HG03439 (cell line): Measurements from ENCODE around the gene CDK11A.
"Not testable (repeated sequence)": the region's sequence is repeated elsewhere in the genome, so short reads cannot be mapped to it uniquely, and the experiment has no call there.

Experiments used
- ATAC-seq: cut with Tn5 transposase; IDR thresholded peaks from one replicate; pipeline ENCODE4 v1.9.1; 2021; ENCODE audit warnings: mild to moderate bottlenecking, moderate library complexity; ENCODE audit not compliant: unreplicated experiment

CDK11A gene

GRCh38 chr1:1754051-1754815 lies 30.1 kb upstream of the CDK11A start:
- ATAC-seq: no peak

GRCh38 chr1:1753607-1754005 lies 29.4 kb upstream of the CDK11A start:
- ATAC-seq: no peak

- ATAC-seq: no peak
These were observed 28.8 kb upstream of the CDK11A start for GRCh38 chr1:1752636-1753606.

- ATAC-seq: no peak
These were observed 28.0 kb upstream of the CDK11A start for GRCh38 chr1:1752190-1752589.

- not testable (repeated sequence) for ATAC-seq
These were observed 25.8 kb upstream of the CDK11A start for GRCh38 chr1:1749941-1750340.

- no peak for ATAC-seq
These were observed 24.6 kb upstream of the CDK11A start for GRCh38 chr1:1748686-1749321.

- ATAC-seq: peak; percentile 76
These were observed 22.4 kb upstream of the CDK11A start for GRCh38 chr1:1746566-1746909.

GRCh38 chr1:1745651-1746565 lies 21.8 kb upstream of the CDK11A start:
- ATAC-seq: peak; percentile 65

GRCh38 chr1:1742529-1742928 lies 18.4 kb upstream of the CDK11A start:
- ATAC-seq: not testable (repeated sequence)

GRCh38 chr1:1741013-1741412 lies 16.9 kb upstream of the CDK11A start:
- ATAC-seq: not testable (repeated sequence)

- peak; percentile 7 for ATAC-seq
These were observed 14.7 kb upstream of the CDK11A start for GRCh38 chr1:1738799-1739337.

GRCh38 chr1:1737675-1738590 lies 13.8 kb upstream of the CDK11A start:
- peak; percentile 58 for ATAC-seq

- no peak for ATAC-seq
These were observed 8.2 kb upstream of the CDK11A start for GRCh38 chr1:1732381-1732780.

- ATAC-seq: no peak
These were observed 6.7 kb upstream of the CDK11A start for GRCh38 chr1:1730870-1731269.

- ATAC-seq: not testable (repeated sequence)
These were observed 6.1 kb upstream of the CDK11A start for GRCh38 chr1:1730230-1730629.

GRCh38 chr1:1729116-1729816 lies 5.1 kb upstream of the CDK11A start:
- ATAC-seq: not testable (repeated sequence)

GRCh38 chr1:1728308-1729005 lies 4.3 kb upstream of the CDK11A start:
- not testable (repeated sequence) for ATAC-seq
